ENCODE results near the gene PUDP.
A peak's percentile ranks its signal among the peaks of the same experiment; 100 is the strongest.
"Not testable (repeated sequence)": the region's sequence is repeated elsewhere in the genome, so short reads cannot be mapped to it uniquely, and the experiment has no call there.

PUDP gene

GRCh38 chrX:7109049-7109531 lies 38.9 kb downstream of the PUDP start:
- peak; percentile 12 for DNase-seq

GRCh38 chrX:7108030-7108429 lies 39.9 kb downstream of the PUDP start:
- DNase-seq, result no peak

- DNase-seq, result no peak
These were observed 41.3 kb downstream of the PUDP start for GRCh38 chrX:7106649-7107048.

- DNase-seq, result no peak
These were observed 45.8 kb downstream of the PUDP start for GRCh38 chrX:7102119-7102518.

- DNase-seq, result no peak
These were observed 47.9 kb downstream of the PUDP start for GRCh38 chrX:7100022-7100421.

- DNase-seq, result not testable (repeated sequence)
These were observed 52.3 kb downstream of the PUDP start for GRCh38 chrX:7095657-7096056.

GRCh38 chrX:7093305-7093704 lies 54.6 kb downstream of the PUDP start:
- no peak for DNase-seq

- no peak for DNase-seq
These were observed 55.4 kb downstream of the PUDP start for GRCh38 chrX:7092543-7092942.

- DNase-seq, result no peak
These were observed 56.0 kb downstream of the PUDP start for GRCh38 chrX:7091923-7092322.

- no peak for DNase-seq
These were observed 57.3 kb downstream of the PUDP start for GRCh38 chrX:7090641-7091040.

GRCh38 chrX:7088968-7089615 lies 58.9 kb downstream of the PUDP start:
- DNase-seq, result peak; percentile 9

- no peak for DNase-seq
These were observed 61.6 kb downstream of the PUDP start for GRCh38 chrX:7086384-7086783.

GRCh38 chrX:7085879-7086278 lies 62.1 kb downstream of the PUDP start:
- DNase-seq, result no peak

- DNase-seq, result no peak
These were observed 63.1 kb downstream of the PUDP start for GRCh38 chrX:7084841-7085240.

- DNase-seq, result peak; percentile 21
These were observed 64.2 kb downstream of the PUDP start for GRCh38 chrX:7083468-7084396.

GRCh38 chrX:7083021-7083420 lies 64.9 kb downstream of the PUDP start:
- DNase-seq, result no peak

- no peak for DNase-seq
These were observed 65.4 kb downstream of the PUDP start for GRCh38 chrX:7082556-7082955.

GRCh38 chrX:7077241-7078230 lies 70.4 kb downstream of the PUDP start:
- DNase-seq, result no peak

- DNase-seq, result no peak
These were observed 71.7 kb downstream of the PUDP start for GRCh38 chrX:7076245-7076661.

- DNase-seq, result no peak
These were observed 73.1 kb downstream of the PUDP start for GRCh38 chrX:7074908-7075204.

- no peak for DNase-seq
These were observed 73.6 kb downstream of the PUDP start for GRCh38 chrX:7074148-7074907.

- no peak for DNase-seq
These were observed 74.6 kb downstream of the PUDP start for GRCh38 chrX:7073336-7073735.
